HTR-8/SVneo (cell line): ENCODE measurements around the gene STRN4.
A peak's percentile ranks its signal among the peaks of the same experiment; 100 is the strongest.
"Not testable (repeated sequence)": the region's sequence is repeated elsewhere in the genome, so short reads cannot be mapped to it uniquely, and the experiment has no call there.

Experiments used
- DNase-seq: peaks from one replicate; pipeline ENCODE4 v3.0.0; 2011; ENCODE audit warnings: low spot score, mixed read lengths; ENCODE audit not compliant: insufficient read length
- FAIRE-seq: peaks from 2 replicates; lab custom pipeline; 2011; peaks lifted over from hg19 to GRCh38; lab: Jason Lieb, UNC

Gene STRN4

DNA sequence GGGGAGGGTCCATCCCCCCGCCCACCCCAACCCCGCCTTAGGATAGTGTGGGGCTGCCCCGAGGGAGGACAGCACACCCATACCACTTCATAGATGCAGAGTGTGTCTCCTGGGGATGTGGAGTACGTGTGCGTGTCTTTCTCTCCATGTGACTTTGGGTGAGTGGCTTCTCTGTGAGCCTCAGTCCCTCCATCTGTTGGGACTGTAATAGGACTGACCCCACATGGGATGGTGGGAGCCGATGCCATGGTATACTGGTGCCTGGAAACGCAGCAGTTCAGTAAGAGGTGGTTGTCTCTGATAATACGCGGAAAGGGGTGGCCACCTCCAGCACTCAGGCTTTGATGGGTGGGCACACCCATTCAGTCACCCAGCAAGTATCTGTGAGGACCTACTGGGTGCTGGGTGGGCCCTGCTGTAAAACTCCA is 28.5 kb downstream of the STRN4 start:
- DNase-seq (no peak), FAIRE-seq (no peak)

- peak; percentile 91 for DNase-seq
- peak; percentile 62 for FAIRE-seq
Observed at GRCh38 chr19:46717034-46717715, 29.1 kb downstream of the STRN4 start, which contains the start of gene PRKD2. Gene PRKD2 (minus strand): TSS chr19:46717114. CDS start chr19:46716370, 744 bp downstream.

- FAIRE-seq (no peak), DNase-seq (no peak)
Observed at GRCh38 chr19:46716672-46717033, 29.6 kb downstream of the STRN4 start.

GRCh38 chr19:46715975-46716671 is 30.1 kb downstream of the STRN4 start:
- no peak for DNase-seq
- no peak for FAIRE-seq

GRCh38 chr19:46715620-46715974 is 30.7 kb downstream of the STRN4 start:
- FAIRE-seq = no peak
- no peak for DNase-seq

- DNase-seq = no peak
- no peak for FAIRE-seq
Observed at GRCh38 chr19:46714444-46715106, 31.7 kb downstream of the STRN4 start.

DNA sequence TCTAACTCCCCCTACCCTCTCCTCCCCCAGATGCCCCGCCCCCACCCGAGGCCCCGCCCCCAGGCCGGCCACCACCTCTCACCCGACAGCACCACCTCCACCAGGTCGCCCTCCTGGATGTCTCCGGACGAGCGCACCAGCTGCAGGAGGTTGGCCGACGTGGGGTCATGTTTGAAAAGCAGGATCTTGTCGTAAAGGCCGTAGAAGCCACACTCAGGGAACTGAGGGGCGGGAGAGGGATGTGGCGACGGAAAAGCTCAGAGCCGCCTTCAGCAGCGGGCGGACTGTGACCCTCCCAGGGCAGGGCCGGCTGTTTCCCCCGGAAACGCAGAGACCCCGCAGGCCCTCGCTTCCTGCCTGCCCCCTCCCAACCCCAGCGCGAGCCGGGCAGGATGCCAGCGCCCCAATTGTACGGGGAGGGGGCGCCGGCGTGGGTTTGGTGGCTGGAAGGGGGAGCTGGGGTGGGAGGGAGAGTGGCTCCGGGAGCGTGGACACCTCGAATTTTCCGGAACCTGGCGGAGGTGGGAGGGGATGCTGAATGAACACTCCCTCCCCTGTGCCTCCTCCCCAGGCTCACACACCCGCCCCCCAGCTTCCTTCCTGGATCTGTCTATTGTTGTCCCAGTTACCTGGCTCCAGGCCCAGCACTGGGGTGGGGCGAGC is 32.3 kb downstream of the STRN4 start:
- peak; percentile 97 for DNase-seq
- no peak for FAIRE-seq

GRCh38 chr19:46712768-46713338 is 33.4 kb downstream of the STRN4 start:
- not testable (repeated sequence) for DNase-seq, FAIRE-seq

DNA sequence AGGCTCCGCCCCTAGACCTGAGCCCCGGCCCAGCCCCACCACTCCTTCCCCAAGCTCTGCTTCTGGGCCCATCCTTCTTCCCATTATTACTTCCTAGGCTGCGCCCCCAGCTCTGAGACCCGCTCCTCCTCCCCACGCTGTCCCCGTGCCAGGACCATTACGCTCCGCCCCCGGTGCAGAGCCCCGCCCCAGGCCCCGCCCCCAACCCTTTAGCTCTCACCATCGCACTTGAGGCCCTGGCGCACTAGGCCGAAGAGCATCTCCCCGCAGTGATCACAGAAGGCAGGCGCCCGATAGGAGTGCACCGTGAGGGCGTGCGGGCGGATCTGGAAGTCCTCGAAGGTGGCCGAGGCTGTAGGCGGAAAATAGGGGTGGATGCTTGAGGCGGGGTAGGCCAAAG is 35.6 kb downstream of the STRN4 start:
- DNase-seq (no peak), FAIRE-seq (no peak)

- FAIRE-seq (no peak), DNase-seq (peak; percentile 71)
Observed at GRCh38 chr19:46704379-46705076, 41.7 kb downstream of the STRN4 start.

DNA sequence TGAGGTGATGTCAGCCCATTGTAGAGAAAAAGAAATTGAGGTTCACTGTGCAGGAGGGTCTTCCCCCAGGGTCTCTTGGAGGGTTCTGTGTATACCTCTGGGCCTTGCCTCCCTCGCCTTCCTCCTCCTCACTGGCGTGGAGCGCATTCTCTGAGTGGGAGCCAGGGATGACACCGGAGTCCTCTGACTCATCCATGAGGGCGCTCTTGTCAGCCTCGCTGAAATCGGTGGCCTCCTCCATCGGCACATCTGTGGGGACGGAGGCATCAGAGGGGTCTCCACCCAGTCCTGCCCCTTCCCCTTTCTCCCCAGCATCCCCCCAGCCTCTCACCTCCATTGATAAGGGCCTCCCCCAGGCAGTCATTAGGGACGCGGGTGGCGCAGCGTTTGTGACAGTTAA is 45.5 kb downstream of the STRN4 start:
- FAIRE-seq (no peak), DNase-seq (no peak)

DNA sequence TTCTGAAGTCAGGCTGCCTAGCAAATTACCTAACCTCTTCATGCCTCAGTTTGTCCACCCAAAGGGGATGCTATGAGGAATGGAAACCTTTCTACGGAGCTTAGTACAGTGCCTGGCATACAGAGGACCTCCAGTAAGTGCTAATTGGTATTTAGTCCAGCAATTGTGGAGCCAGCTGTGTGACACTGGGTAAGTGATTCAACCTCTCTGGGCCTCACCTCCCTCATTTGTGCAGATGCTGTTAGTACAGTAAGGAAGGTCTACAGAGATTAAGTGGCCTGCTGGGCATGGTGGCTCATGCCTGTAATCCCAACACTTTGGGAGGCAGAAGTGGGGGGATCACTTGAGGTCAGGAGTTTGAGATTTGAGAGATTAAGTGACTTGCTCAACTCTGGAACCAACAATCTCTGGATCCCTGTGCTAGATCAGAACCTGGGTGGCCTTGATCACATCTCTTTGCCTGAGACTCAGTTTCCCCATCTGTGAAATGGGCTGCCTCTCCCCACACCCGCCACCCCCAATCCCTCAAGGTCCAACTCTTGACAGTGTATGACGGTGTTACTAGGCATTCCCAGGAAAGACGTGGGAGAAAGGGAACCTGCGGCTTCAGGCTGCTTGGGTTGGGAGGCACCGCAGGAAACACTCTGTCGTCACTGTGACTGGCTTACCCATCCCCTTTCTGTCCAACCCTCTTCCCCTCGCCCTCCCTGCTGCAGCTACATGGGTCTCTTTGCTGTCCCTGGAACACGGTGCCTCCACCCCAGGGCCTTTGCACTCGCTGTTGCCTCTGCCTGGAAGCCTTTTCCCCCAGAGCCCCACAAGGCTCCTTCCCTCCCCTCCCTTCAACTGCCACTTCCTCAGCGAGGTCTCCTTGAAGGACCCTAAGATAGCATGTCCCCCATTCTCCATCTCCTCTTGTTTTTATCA is 47.6 kb downstream of the STRN4 start:
- FAIRE-seq = no peak
- DNase-seq = no peak

- DNase-seq = no peak
- no peak for FAIRE-seq
Observed at GRCh38 chr19:46697204-46697960, 48.9 kb downstream of the STRN4 start.

DNA sequence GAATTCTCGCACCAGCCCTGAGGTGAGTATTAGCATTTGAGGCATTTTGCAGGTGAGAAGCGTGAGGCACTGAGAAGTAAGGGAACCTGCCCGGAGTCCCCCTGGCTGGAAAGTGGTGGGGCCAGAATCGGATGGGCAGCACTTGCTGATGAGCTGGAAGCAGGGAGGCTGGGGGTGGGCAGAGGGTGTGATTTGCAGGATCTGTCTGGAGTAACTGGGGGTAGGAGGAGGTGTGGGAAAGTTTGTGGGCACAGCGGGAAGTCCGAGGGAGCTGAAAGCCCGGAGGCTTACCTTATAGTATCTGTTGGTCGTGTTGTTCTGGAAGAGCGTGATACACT is 49.4 kb downstream of the STRN4 start:
- FAIRE-seq = no peak
- DNase-seq = no peak

GRCh38 chr19:46696052-46696451 is 50.2 kb downstream of the STRN4 start:
- no peak for DNase-seq
- FAIRE-seq = no peak

- DNase-seq (no peak), FAIRE-seq (no peak)
Observed at GRCh38 chr19:46693760-46694159, 52.5 kb downstream of the STRN4 start.

DNA sequence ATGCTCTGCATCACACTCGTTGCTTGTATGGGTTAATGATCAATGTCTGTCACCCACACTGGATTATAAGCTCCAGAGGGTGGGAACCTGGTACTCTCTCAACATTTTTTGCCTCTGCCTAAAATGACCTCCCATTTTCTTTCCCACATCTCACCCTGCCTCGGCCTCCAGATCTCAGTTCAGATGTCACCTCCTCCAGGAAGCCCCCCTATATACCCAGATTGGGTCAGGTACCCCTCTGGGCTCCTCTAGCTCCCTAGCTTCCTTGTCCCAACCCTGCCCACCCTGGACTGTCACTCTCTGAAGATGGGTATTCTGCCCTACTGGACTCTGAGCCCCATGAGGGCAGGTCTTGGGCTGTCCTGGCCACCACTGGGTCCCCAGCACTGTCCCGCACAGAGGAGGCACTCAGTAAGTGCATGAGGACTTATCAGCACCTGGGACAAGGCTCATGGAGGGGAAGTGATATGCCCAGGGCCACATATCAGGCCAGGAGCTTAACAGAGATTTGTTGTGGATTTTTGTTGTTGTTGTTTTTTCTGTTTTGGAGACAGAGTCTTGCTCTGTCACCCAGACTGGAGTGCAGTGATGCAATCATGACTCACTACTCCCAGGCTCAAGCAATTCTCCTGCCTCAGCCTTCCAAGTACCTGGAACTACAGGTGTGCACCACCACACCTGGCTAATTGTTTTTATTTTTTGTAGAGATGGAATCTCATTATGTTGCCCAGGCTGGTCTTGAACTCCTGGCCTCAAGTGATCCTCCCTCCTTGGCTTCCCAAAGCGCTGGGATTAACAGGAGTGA is 53.1 kb downstream of the STRN4 start:
- DNase-seq = no peak
- FAIRE-seq = no peak

DNA sequence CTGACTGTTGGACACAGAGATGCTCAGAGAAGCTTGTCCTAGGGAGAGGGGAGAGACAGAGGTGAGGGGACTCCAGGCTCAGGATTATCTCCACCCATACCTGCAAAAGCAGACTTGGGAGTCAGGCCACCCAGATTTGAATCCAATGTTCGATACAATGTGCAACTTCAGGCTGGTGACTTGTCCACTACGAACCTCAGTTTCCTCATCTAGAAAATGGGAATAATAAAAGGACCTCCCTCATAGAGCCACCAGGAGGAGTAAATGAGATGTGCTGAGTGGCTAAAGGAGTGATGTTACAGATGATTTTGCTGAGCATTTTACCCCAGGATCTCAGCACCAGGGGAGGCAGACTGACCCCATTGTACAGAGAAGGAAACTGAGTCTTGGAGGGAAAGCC is 54.3 kb downstream of the STRN4 start:
- FAIRE-seq = no peak

More for the DNA sequence above, 54.3 kb downstream of the STRN4 start:
- no peak for DNase-seq
